ENCODE measurements around the gene SOSTDC1. TPM values are rescaled to one million over a fixed set of nuclear protein-coding genes. Genes with fewer than 3 reads are reported as not detected.
"Not testable (repeated sequence)": the region's sequence is repeated elsewhere in the genome, so short reads cannot be mapped to it uniquely, and the experiment has no call there.

SOSTDC1 gene
- not detected for total RNA-seq
- long read RNA-seq, donor 1: 0 reads
- long read RNA-seq, donor 2, partial matches to known transcripts: 0 of 1 reads
- long read RNA-seq, donor 2, other reads (novel, unspliced or antisense): 0 of 1 reads

- DNase-seq (ENCODE audit: low spot score): no peak
- intact Hi-C loops (cut with DNase I): no loop called here
Measured at GRCh38 chr7:16465469-16466361, at the start of gene SOSTDC1. Gene SOSTDC1 (minus strand): TSS chr7:16465738. CDS start chr7:16465668, 70 bp downstream.

GRCh38 chr7:16514729-16515128 lies 49.2 kb upstream of the SOSTDC1 start:
- intact Hi-C loops (cut with DNase I): no loop called here
- no peak for DNase-seq (ENCODE audit: low spot score)

GRCh38 chr7:16514271-16514670 lies 48.7 kb upstream of the SOSTDC1 start:
- DNase-seq (ENCODE audit: low spot score): no peak

GRCh38 chr7:16512097-16512496 lies 46.6 kb upstream of the SOSTDC1 start:
- intact Hi-C loops (cut with DNase I): no loop called here
- no peak for DNase-seq (ENCODE audit: low spot score)

More at GRCh38 chr7:16514271-16514670, 48.7 kb upstream of the SOSTDC1 start:
- intact Hi-C loops (cut with DNase I): no loop called here

- no peak for DNase-seq (ENCODE audit: low spot score)
- intact Hi-C loops (cut with DNase I): no loop called here
Measured at GRCh38 chr7:16511314-16511713, 45.8 kb upstream of the SOSTDC1 start.

- intact Hi-C loops (cut with DNase I): no loop called here
- no peak for DNase-seq (ENCODE audit: low spot score)
Measured at GRCh38 chr7:16509829-16510228, 44.3 kb upstream of the SOSTDC1 start.

GRCh38 chr7:16506422-16506821 lies 40.9 kb upstream of the SOSTDC1 start:
- DNase-seq (ENCODE audit: low spot score); intact Hi-C loops (cut with DNase I): not testable (repeated sequence)

- no peak for DNase-seq (ENCODE audit: low spot score)
- intact Hi-C loops (cut with DNase I): no loop called here
Measured at GRCh38 chr7:16504019-16504418, 38.5 kb upstream of the SOSTDC1 start.

- intact Hi-C loops (cut with DNase I): no loop called here
- no peak for DNase-seq (ENCODE audit: low spot score)
Measured at GRCh38 chr7:16502303-16502702, 36.8 kb upstream of the SOSTDC1 start.

- no peak for DNase-seq (ENCODE audit: low spot score)
- intact Hi-C loops (cut with DNase I): no loop called here
Measured at GRCh38 chr7:16498122-16498521, 32.6 kb upstream of the SOSTDC1 start.

GRCh38 chr7:16494955-16495719 lies 29.6 kb upstream of the SOSTDC1 start:
- no peak for DNase-seq (ENCODE audit: low spot score)
- intact Hi-C loops (cut with DNase I): no loop called here

GRCh38 chr7:16494551-16494950 lies 29.0 kb upstream of the SOSTDC1 start:
- DNase-seq (ENCODE audit: low spot score): no peak
- intact Hi-C loops (cut with DNase I): no loop called here

- DNase-seq (ENCODE audit: low spot score): no peak
- intact Hi-C loops (cut with DNase I): no loop called here
Measured at GRCh38 chr7:16493266-16493665, 27.7 kb upstream of the SOSTDC1 start.

GRCh38 chr7:16492513-16493062 lies 27.1 kb upstream of the SOSTDC1 start:
- intact Hi-C loops (cut with DNase I): no loop called here
- no peak for DNase-seq (ENCODE audit: low spot score)

GRCh38 chr7:16491148-16491547 lies 25.6 kb upstream of the SOSTDC1 start:
- no peak for DNase-seq (ENCODE audit: low spot score)
- intact Hi-C loops (cut with DNase I): no loop called here

- DNase-seq (ENCODE audit: low spot score): no peak
- intact Hi-C loops (cut with DNase I): loop anchor here in 1 of 2 donors (5.0 kb wide), 1 partner anchor 1153 kb away; no protein-coding TSS in a partner anchor
Measured at GRCh38 chr7:16484453-16485158, 19.1 kb upstream of the SOSTDC1 start.

- intact Hi-C loops (cut with DNase I): no loop called here
- DNase-seq (ENCODE audit: low spot score): no peak
Measured at GRCh38 chr7:16479591-16479990, 14.1 kb upstream of the SOSTDC1 start.

- DNase-seq (ENCODE audit: low spot score): no peak
- intact Hi-C loops (cut with DNase I): no loop called here
Measured at GRCh38 chr7:16479161-16479560, 13.6 kb upstream of the SOSTDC1 start.

- DNase-seq (ENCODE audit: low spot score): no peak
- intact Hi-C loops (cut with DNase I): no loop called here
Measured at GRCh38 chr7:16471933-16472332, 6.4 kb upstream of the SOSTDC1 start.

All from posterior vena cava (tissue), 2 donors.